HEK293 (cell line): ENCODE measurements around the gene ARHGAP45.
"Not testable (repeated sequence)": the region's sequence is repeated elsewhere in the genome, so short reads cannot be mapped to it uniquely, and the experiment has no call there.

Experiments used
- CTCF ChIA-PET: fragments of 350-600 bp; formaldehyde crosslinking; extraction: SDS; loops from one replicate; lab custom pipeline; 2021; ENCODE audit warnings: antibody characterized with exemption; lab: Yijun Ruan, JAX
- POLR2A ChIA-PET: fragments of 300-600 bp; formaldehyde crosslinking; extraction: SDS; loops from one replicate; lab custom pipeline; 2020; ENCODE audit warnings: antibody characterized with exemption, inconsistent platforms; lab: Yijun Ruan, JAX
- H3K27ac ChIP-seq: fragments of 200-500 bp; sonication (Bioruptor generic); 2 replicates; pipeline ENCODE4 v1.5.1; 2014; ENCODE audit warnings: low read depth, low read length, control low read depth, inconsistent platforms; ENCODE audit errors: extremely low read depth
- H3K36me3 ChIP-seq, 2 experiments: fragments of 200-500 bp in 1 of 2; sonication (Bioruptor generic) in 1 of 2; 1 replicate in 1 of 2; 2 replicates in 1 of 2; pipeline ENCODE4 v1.5.1; 2014 to 2017; ENCODE audit warnings: inconsistent platforms in 2 of 2, low read length in 2 of 2; ENCODE audit not compliant: control insufficient read depth in 2 of 2, insufficient read depth in 1 of 2
- H3K4me1 ChIP-seq: fragments of 200-500 bp; sonication (Bioruptor generic); 2 replicates; pipeline ENCODE4 v1.5.1; 2014; ENCODE audit warnings: mild to moderate bottlenecking, low read length, inconsistent platforms; ENCODE audit not compliant: control insufficient read depth, insufficient read depth
- H3K4me3 ChIP-seq: 2 replicates; pipeline ENCODE4 v1.5.1; 2011; ENCODE audit warnings: low read depth, mild to moderate bottlenecking, control low read depth, low read length, moderate library complexity
- H3K9me3 ChIP-seq: fragments of 200-500 bp; sonication (Bioruptor generic); 2 replicates; pipeline ENCODE4 v1.5.1; 2014; ENCODE audit warnings: low read depth, low read length, inconsistent platforms; ENCODE audit not compliant: control insufficient read depth, insufficient read depth
- GLIS1 ChIP-seq: fragments of 450-650 bp; formaldehyde crosslinking; IDR thresholded peaks from 2 replicates; pipeline ENCODE4 v1.5.1; 2016; ENCODE audit warnings: missing biosample characterization, missing genetic modification characterization
- HOXD13 ChIP-seq: sonication (generic); formaldehyde crosslinking; IDR thresholded peaks from 2 replicates; pipeline ENCODE4 v1.8.0; 2022; ENCODE audit warnings: missing genetic modification reagents, borderline replicate concordance
- OSR2 ChIP-seq: fragments of 450-650 bp; formaldehyde crosslinking; IDR thresholded peaks from 2 replicates; pipeline ENCODE4 v1.5.1; 2016; ENCODE audit warnings: missing biosample characterization, missing genetic modification characterization
- REPIN1 ChIP-seq: fragments of 450-650 bp; formaldehyde crosslinking; IDR thresholded peaks from 2 replicates; pipeline ENCODE4 v1.5.1; 2017; ENCODE audit warnings: missing biosample characterization, missing genetic modification characterization, low read depth
- SP3 ChIP-seq: fragments of 450-650 bp; formaldehyde crosslinking; IDR thresholded peaks from 2 replicates; pipeline ENCODE4 v1.5.1; 2016; ENCODE audit warnings: missing biosample characterization, missing genetic modification characterization
- YY1 ChIP-seq: fragments of 450-650 bp; formaldehyde crosslinking; IDR thresholded peaks from 2 replicates; pipeline ENCODE4 v1.5.1; 2018; ENCODE audit warnings: missing biosample characterization, missing genetic modification characterization
- ZFP37 ChIP-seq: fragments of 450-650 bp; formaldehyde crosslinking; IDR thresholded peaks from 2 replicates; pipeline ENCODE4 v1.5.1; 2016; ENCODE audit warnings: missing biosample characterization, missing genetic modification characterization
- ZNF121 ChIP-seq: fragments of 450-650 bp; formaldehyde crosslinking; IDR thresholded peaks from 2 replicates; pipeline ENCODE4 v1.5.1; 2016; ENCODE audit warnings: missing biosample characterization, missing genetic modification characterization
- ZNF146 ChIP-seq: fragments of 450-650 bp; formaldehyde crosslinking; IDR thresholded peaks from 2 replicates; pipeline ENCODE4 v1.5.1; 2016; ENCODE audit warnings: missing biosample characterization, missing genetic modification characterization
- ZNF221 ChIP-seq: fragments of 450-650 bp; formaldehyde crosslinking; IDR thresholded peaks from 2 replicates; pipeline ENCODE4 v1.5.1; 2017; ENCODE audit warnings: missing biosample characterization, missing genetic modification characterization, borderline replicate concordance
- ZNF274 ChIP-seq, 2 experiments: fragments of 200-500 bp in 1 of 2; fragments of 450-650 bp in 1 of 2; sonication (Bioruptor generic) in 1 of 2; formaldehyde crosslinking in 1 of 2; IDR thresholded peaks; 2 replicates each; pipeline versions ENCODE4 v1.5.1 to v1.6.1; 2014 to 2016; ENCODE audit warnings: borderline replicate concordance in 1 of 2, inconsistent platforms in 1 of 2, low read length in 1 of 2, missing biosample characterization in 1 of 2, missing genetic modification characterization in 1 of 2
- ZNF324 ChIP-seq: fragments of 450-650 bp; formaldehyde crosslinking; IDR thresholded peaks from 2 replicates; pipeline ENCODE4 v1.5.1; 2016; ENCODE audit warnings: missing biosample characterization, missing genetic modification characterization
- ZNF600 ChIP-seq: fragments of 450-650 bp; formaldehyde crosslinking; IDR thresholded peaks from 2 replicates; pipeline ENCODE4 v1.5.1; 2016; ENCODE audit warnings: missing biosample characterization, missing genetic modification characterization
- ZNF670 ChIP-seq: fragments of 450-650 bp; formaldehyde crosslinking; IDR thresholded peaks from 2 replicates; pipeline ENCODE4 v1.5.1; 2016; ENCODE audit warnings: missing biosample characterization, missing genetic modification characterization, low read depth
- ZNF76 ChIP-seq: fragments of 450-650 bp; formaldehyde crosslinking; IDR thresholded peaks from 2 replicates; pipeline ENCODE4; 2016; ENCODE audit warnings: low read depth, missing biosample characterization, missing genetic modification characterization, borderline replicate concordance
- TF ChIP-seq, protein P1 (sequence below): fragments of 450-650 bp; formaldehyde crosslinking; IDR thresholded peaks from 2 replicates; pipeline ENCODE4 v1.5.1; 2016; ENCODE audit warnings: missing biosample characterization, missing genetic modification characterization
- TF ChIP-seq, protein P2 (sequence below): fragments of 450-650 bp; formaldehyde crosslinking; IDR thresholded peaks from 2 replicates; pipeline ENCODE4 v1.5.1; 2017; ENCODE audit warnings: missing biosample characterization, missing genetic modification characterization
- TF ChIP-seq, protein P3 (sequence below): sonication (generic); formaldehyde crosslinking; IDR thresholded peaks from 2 replicates; pipeline ENCODE4 v1.8.1; 2022; ENCODE audit warnings: mild to moderate bottlenecking, moderate library complexity, missing genetic modification reagents
- TF ChIP-seq, protein P4 (sequence below): fragments of 450-650 bp; formaldehyde crosslinking; optimal IDR thresholded peaks from 2 replicates; pipeline ENCODE3; 2016; ENCODE audit warnings: missing biosample characterization, mild to moderate bottlenecking, missing genetic modification characterization

ARHGAP45 gene

DNA sequence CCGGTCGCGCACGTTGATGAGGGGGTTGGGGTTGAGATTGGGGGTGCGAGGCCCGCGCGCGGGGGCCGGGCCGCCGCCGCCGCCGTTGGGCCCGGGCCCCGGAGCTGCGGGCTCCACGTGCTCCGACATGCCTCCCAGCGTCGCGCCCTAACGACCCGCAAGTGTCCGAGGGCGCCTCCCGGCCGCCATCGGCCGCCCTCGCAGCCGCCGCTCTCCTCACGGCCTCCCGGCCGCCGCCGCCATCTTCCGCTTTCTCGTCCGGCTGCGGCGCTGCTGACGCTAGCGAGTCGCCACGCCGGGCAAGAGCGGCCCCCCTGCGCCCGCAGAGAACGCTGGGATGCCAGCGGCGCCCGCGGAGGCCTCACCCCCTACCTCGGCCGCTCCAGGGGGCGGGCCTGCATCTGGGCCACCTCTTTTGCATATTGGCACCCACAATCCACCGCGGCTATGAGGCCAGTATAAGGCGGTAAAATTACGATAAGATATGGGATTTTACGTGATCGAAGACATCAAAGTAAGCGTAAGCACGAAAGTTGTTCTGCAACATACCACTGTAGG lies 46.0 kb upstream of the ARHGAP45 start, which contains the start of gene TMEM259 (continued):
- TF ChIP-seq REPIN1 (tag by site-specific recombination) (no peak), SP3 (tag by site-specific recombination) (peak; percentile 93; the same call in 1 of the 2 replicates), GLIS1 (tag by site-specific recombination) (peak; percentile 95), ZNF274 (IDR thresholded peaks at IDR 0.05; ENCODE audit: low read length) (no peak), ZNF274 (tag by site-specific recombination; IDR thresholded peaks at IDR 0.05; ENCODE audit: borderline replicate concordance) (no peak), ZNF600 (tag by site-specific recombination) (no peak), ZNF221 (tag by site-specific recombination) (0 out of 2 replicates have a peak, but pooled peaks have one; percentile 4), ZNF670 (tag by site-specific recombination) (no peak), ZNF146 (tag by site-specific recombination) (no peak), YY1 (tag by site-specific recombination) (no peak; the same call in none of the 2 replicates), ZFP37 (tag by site-specific recombination) (no peak), ZNF324 (tag by site-specific recombination) (no peak), HOXD13 (no peak), OSR2 (tag by site-specific recombination) (no peak), ZNF76 (tag by site-specific recombination) (peak; percentile 100)
- TF ChIP-seq, protein P1, sequence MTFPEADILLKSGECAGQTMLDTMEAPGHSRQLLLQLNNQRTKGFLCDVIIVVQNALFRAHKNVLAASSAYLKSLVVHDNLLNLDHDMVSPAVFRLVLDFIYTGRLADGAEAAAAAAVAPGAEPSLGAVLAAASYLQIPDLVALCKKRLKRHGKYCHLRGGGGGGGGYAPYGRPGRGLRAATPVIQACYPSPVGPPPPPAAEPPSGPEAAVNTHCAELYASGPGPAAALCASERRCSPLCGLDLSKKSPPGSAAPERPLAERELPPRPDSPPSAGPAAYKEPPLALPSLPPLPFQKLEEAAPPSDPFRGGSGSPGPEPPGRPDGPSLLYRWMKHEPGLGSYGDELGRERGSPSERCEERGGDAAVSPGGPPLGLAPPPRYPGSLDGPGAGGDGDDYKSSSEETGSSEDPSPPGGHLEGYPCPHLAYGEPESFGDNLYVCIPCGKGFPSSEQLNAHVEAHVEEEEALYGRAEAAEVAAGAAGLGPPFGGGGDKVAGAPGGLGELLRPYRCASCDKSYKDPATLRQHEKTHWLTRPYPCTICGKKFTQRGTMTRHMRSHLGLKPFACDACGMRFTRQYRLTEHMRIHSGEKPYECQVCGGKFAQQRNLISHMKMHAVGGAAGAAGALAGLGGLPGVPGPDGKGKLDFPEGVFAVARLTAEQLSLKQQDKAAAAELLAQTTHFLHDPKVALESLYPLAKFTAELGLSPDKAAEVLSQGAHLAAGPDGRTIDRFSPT (tag by site-specific recombination) = peak; percentile 99
- TF ChIP-seq, protein P2, sequence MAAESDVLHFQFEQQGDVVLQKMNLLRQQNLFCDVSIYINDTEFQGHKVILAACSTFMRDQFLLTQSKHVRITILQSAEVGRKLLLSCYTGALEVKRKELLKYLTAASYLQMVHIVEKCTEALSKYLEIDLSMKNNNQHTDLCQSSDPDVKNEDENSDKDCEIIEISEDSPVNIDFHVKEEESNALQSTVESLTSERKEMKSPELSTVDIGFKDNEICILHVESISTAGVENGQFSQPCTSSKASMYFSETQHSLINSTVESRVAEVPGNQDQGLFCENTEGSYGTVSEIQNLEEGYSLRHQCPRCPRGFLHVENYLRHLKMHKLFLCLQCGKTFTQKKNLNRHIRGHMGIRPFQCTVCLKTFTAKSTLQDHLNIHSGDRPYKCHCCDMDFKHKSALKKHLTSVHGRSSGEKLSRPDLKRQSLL (tag by site-specific recombination) = peak; percentile 14; the same call in 1 of the 2 replicates
- TF ChIP-seq, protein P3, sequence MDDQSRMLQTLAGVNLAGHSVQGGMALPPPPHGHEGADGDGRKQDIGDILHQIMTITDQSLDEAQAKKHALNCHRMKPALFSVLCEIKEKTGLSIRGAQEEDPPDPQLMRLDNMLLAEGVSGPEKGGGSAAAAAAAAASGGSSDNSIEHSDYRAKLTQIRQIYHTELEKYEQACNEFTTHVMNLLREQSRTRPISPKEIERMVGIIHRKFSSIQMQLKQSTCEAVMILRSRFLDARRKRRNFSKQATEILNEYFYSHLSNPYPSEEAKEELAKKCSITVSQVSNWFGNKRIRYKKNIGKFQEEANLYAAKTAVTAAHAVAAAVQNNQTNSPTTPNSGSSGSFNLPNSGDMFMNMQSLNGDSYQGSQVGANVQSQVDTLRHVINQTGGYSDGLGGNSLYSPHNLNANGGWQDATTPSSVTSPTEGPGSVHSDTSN (CRISPR knock-in tag) = no peak
- TF ChIP-seq, protein P4, sequence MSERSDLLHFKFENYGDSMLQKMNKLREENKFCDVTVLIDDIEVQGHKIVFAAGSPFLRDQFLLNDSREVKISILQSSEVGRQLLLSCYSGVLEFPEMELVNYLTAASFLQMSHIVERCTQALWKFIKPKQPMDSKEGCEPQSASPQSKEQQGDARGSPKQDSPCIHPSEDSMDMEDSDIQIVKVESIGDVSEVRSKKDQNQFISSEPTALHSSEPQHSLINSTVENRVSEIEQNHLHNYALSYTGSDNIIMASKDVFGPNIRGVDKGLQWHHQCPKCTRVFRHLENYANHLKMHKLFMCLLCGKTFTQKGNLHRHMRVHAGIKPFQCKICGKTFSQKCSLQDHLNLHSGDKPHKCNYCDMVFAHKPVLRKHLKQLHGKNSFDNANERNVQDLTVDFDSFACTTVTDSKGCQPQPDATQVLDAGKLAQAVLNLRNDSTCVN (tag by site-specific recombination) = no peak
- TF ChIP-seq, all 188 proteins: peak for 11

DNA sequence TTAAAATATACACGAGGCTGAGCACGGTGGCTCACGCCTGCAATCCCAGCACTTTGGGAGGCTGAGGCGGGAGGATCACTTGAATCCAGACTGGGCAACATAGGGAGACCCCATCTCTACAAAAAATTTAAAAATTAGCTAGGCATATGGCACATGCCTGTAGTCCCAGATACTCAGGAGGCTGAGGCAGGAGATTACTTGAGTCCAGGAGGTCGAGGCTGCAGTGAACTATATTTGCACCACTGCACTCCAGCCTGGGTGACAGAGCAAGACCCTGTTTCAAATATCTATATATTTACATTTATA lies 43.1 kb upstream of the ARHGAP45 start:
- H3K27ac ChIP-seq, H3K36me3 ChIP-seq, CTCF ChIA-PET, H3K4me3 ChIP-seq: not testable (repeated sequence)
- peak; percentile 75; the same call in 1 of the 2 replicates for TF ChIP-seq ZNF121 (tag by site-specific recombination)
- TF ChIP-seq, all 188 proteins: peak for 1; not testable (repeated sequence) for 187
- POLR2A ChIA-PET, H3K9me3 ChIP-seq, H3K4me1 ChIP-seq: not testable (repeated sequence)
